GOT3 (cell line): ENCODE measurements around the gene GCK.
"Not testable (repeated sequence)": the region's sequence is repeated elsewhere in the genome, so short reads cannot be mapped to it uniquely, and the experiment has no call there.

Experiments
- DNase-seq: peaks from one replicate; lab custom pipeline; 2025; ENCODE audit warnings: mixed read lengths; lab: John Stamatoyannopoulos, UW

GCK gene

GRCh38 chr7:44177570-44178131 lies 11.6 kb downstream of the GCK start:
- no peak for DNase-seq

GRCh38 chr7:44176486-44176885 lies 12.8 kb downstream of the GCK start:
- DNase-seq = no peak

GRCh38 chr7:44175730-44176129 lies 13.5 kb downstream of the GCK start:
- no peak for DNase-seq

GRCh38 chr7:44174694-44174948 lies 14.6 kb downstream of the GCK start:
- not testable (repeated sequence) for DNase-seq

- DNase-seq = no peak
Measured at GRCh38 chr7:44173911-44174693, 15.1 kb downstream of the GCK start.

GRCh38 chr7:44172803-44173424 lies 16.3 kb downstream of the GCK start:
- no peak for DNase-seq

GRCh38 chr7:44172352-44172751 lies 16.9 kb downstream of the GCK start:
- no peak for DNase-seq

GRCh38 chr7:44171901-44172300 lies 17.3 kb downstream of the GCK start:
- not testable (repeated sequence) for DNase-seq

GRCh38 chr7:44167920-44168319 lies 21.3 kb downstream of the GCK start:
- DNase-seq = no peak

GRCh38 chr7:44163591-44163990 lies 25.6 kb downstream of the GCK start:
- peak; percentile 37 for DNase-seq

GRCh38 chr7:44162785-44163395 lies 26.3 kb downstream of the GCK start:
- DNase-seq = no peak

GRCh38 chr7:44162179-44162578 lies 27.1 kb downstream of the GCK start:
- DNase-seq = no peak

- DNase-seq = no peak
Measured at GRCh38 chr7:44161371-44161770, 27.9 kb downstream of the GCK start.

GRCh38 chr7:44159824-44160630 lies 29.2 kb downstream of the GCK start:
- no peak for DNase-seq

GRCh38 chr7:44158873-44159631 lies 30.2 kb downstream of the GCK start:
- no peak for DNase-seq

- DNase-seq = no peak
Measured at GRCh38 chr7:44158096-44158872, 31.0 kb downstream of the GCK start.

- DNase-seq = no peak
Measured at GRCh38 chr7:44157116-44158080, 31.8 kb downstream of the GCK start.

- no peak for DNase-seq
Measured at GRCh38 chr7:44156453-44157010, 32.7 kb downstream of the GCK start.
